SK-N-SH (cell line): Measurements from ENCODE around the gene ABL2. TPM values are rescaled to one million over a fixed set of nuclear protein-coding genes. Genes with fewer than 3 reads are reported as not detected.

ENCODE experiments used
- CTCF ChIA-PET: fragments of 300-600, 350-600 bp; formaldehyde crosslinking; extraction: SDS; loops from one replicate; lab custom pipeline; 2021; lab: Yijun Ruan, JAX
- POLR2A ChIA-PET: fragments of 350-600 bp; sonication (Branson Sonifier 250); formaldehyde crosslinking; extraction: SDS; loops from one replicate; lab custom pipeline; 2020; ENCODE audit warnings: antibody characterized with exemption, inconsistent platforms; lab: Yijun Ruan, JAX
- DNase-seq: peaks from one replicate; pipeline ENCODE4 v3.0.0; 2012
- H2AFZ ChIP-seq: fragments of 200-600 bp; sonication (generic); 2 replicates; pipeline ENCODE4 v1.8.1; 2016; ENCODE audit warnings: antibody characterized with exemption, mild to moderate bottlenecking, low read depth
- H3F3A ChIP-seq: fragments of 200-600 bp; sonication (generic); replicated peaks from 2 replicates; pipeline ENCODE3; 2016; ENCODE audit warnings: antibody characterized with exemption, mild to moderate bottlenecking; ENCODE audit not compliant: insufficient read depth
- H3K27ac ChIP-seq, 2 experiments: fragments of 200-500 bp in 1 of 2; fragments of 200-600 bp in 1 of 2; sonication (Bioruptor generic) in 1 of 2; sonication (generic), shearing (Covaris generic) in 1 of 2; 2 replicates each; pipeline versions ENCODE4 v1.5.1 to v1.6.1; 2014 to 2016; ENCODE audit warnings: low read depth in 2 of 2, inconsistent platforms in 1 of 2, low read length in 1 of 2, mild to moderate bottlenecking in 1 of 2, mixed read lengths in 1 of 2
- H3K27me3 ChIP-seq: fragments of 200-600 bp; sonication (generic), shearing (Covaris generic); 2 replicates; pipeline ENCODE4 v1.6.1; 2016; ENCODE audit warnings: mixed run types; ENCODE audit not compliant: insufficient read depth
- H3K36me3 ChIP-seq, 2 experiments: fragments of 200-500 bp in 1 of 2; fragments of 200-600 bp in 1 of 2; sonication (Bioruptor generic) in 1 of 2; sonication (generic) in 1 of 2; replicated peaks in 1 of 2; 2 replicates each; pipeline versions ENCODE3 to v1.5.1; 2014 to 2016; ENCODE audit warnings: low read length in 1 of 2, mild to moderate bottlenecking in 1 of 2; ENCODE audit not compliant: insufficient read depth in 2 of 2, control insufficient read depth in 1 of 2
- H3K4me1 ChIP-seq, 2 experiments: fragments of 200-500 bp in 1 of 2; fragments of 200-600 bp in 1 of 2; sonication (Bioruptor generic) in 1 of 2; sonication (generic), shearing (Covaris generic) in 1 of 2; 2 replicates each; pipeline versions ENCODE4 v1.5.1 to v1.6.1; 2014 to 2016; ENCODE audit warnings: low read depth in 1 of 2, low read length in 1 of 2, mixed run types in 1 of 2; ENCODE audit not compliant: insufficient read depth in 2 of 2, control insufficient read depth in 1 of 2
- H3K4me2 ChIP-seq: fragments of 200-600 bp; sonication (generic), shearing (Covaris generic); 2 replicates; pipeline ENCODE4 v1.6.1; 2017; ENCODE audit warnings: mixed run types
- H3K4me3 ChIP-seq, 2 experiments: fragments of 200-500 bp in 1 of 2; fragments of 200-600 bp in 1 of 2; sonication (Bioruptor generic) in 1 of 2; sonication (generic), shearing (Covaris generic) in 1 of 2; 2 replicates each; pipeline versions ENCODE4 v1.5.1 to v1.8.1; 2014 to 2016; ENCODE audit warnings: low read depth in 2 of 2, inconsistent platforms in 1 of 2, low read length in 1 of 2, mild to moderate bottlenecking in 1 of 2, mixed read lengths in 1 of 2, moderate library complexity in 1 of 2
- H3K79me2 ChIP-seq: fragments of 200-600 bp; sonication (generic); 2 replicates; pipeline ENCODE4 v1.8.1; 2017; ENCODE audit warnings: mild to moderate bottlenecking; ENCODE audit not compliant: insufficient read depth
- H3K9ac ChIP-seq: fragments of 200-600 bp; sonication (generic); 2 replicates; pipeline ENCODE4 v1.6.1; 2017; ENCODE audit warnings: mixed run types
- H3K9me2 ChIP-seq: fragments of 200-600 bp; sonication (generic); 2 replicates; pipeline ENCODE4 v1.6.1; 2017; ENCODE audit warnings: mixed run types
- H3K9me3 ChIP-seq: fragments of 200-600 bp; sonication (generic); 2 replicates; pipeline ENCODE4 v1.6.1; 2017; ENCODE audit warnings: mixed run types, mild to moderate bottlenecking, moderate library complexity
- H4K20me1 ChIP-seq: fragments of 200-600 bp; sonication (generic); 2 replicates; pipeline ENCODE4 v1.6.1; 2017; ENCODE audit warnings: mild to moderate bottlenecking, mixed run types; ENCODE audit not compliant: insufficient read depth
- ELF1 ChIP-seq: IDR thresholded peaks from 2 replicates; pipeline ENCODE4 v1.4.0; 2012
- EP300 ChIP-seq, 2 experiments: IDR thresholded peaks; 2 replicates each; pipeline versions ENCODE4 v1.4.0 to v1.6.1; 2012; ENCODE audit warnings: borderline replicate concordance in 1 of 2, low read depth in 1 of 2, low read length in 1 of 2
- EZH2phosphoT487 ChIP-seq: fragments of 200-600 bp; sonication (generic); IDR thresholded peaks from 2 replicates; pipeline ENCODE4 v1.6.1; 2017; ENCODE audit warnings: low read depth, mixed run types, mild to moderate bottlenecking, antibody characterized with exemption, moderate library complexity, borderline replicate concordance
- FOSL2 ChIP-seq: IDR thresholded peaks from 2 replicates; pipeline ENCODE4 v1.4.0; 2012; ENCODE audit warnings: low read depth, mild to moderate bottlenecking, moderate library complexity, borderline replicate concordance
- GATA2 ChIP-seq: sonication (generic); formaldehyde crosslinking; IDR thresholded peaks from 2 replicates; pipeline ENCODE4 v1.5.0; 2020; ENCODE audit warnings: mild to moderate bottlenecking, missing genetic modification reagents
- JUND ChIP-seq: IDR thresholded peaks from 2 replicates; pipeline ENCODE4 v1.4.0; 2012
- MAX ChIP-seq: IDR thresholded peaks from 2 replicates; pipeline ENCODE4 v1.4.0; 2012; ENCODE audit warnings: low read depth
- MEF2A ChIP-seq: IDR thresholded peaks from 2 replicates; pipeline ENCODE4 v1.4.0; 2012; ENCODE audit warnings: low read depth, borderline replicate concordance
- MXI1 ChIP-seq: IDR thresholded peaks from 2 replicates; pipeline ENCODE4 v1.6.1; 2012; ENCODE audit warnings: mild to moderate bottlenecking, low read depth, low read length, improper control_type of control experiment
- NFIC ChIP-seq: IDR thresholded peaks from 2 replicates; pipeline ENCODE4 v1.4.0; 2012; ENCODE audit warnings: borderline replicate concordance
- NRF1 ChIP-seq: IDR thresholded peaks from 2 replicates; pipeline ENCODE4 v1.6.1; 2012; ENCODE audit warnings: low read depth, mild to moderate bottlenecking, low read length
- RCOR1 ChIP-seq: fragments of 150-350 bp; IDR thresholded peaks from 2 replicates; pipeline ENCODE4 v1.6.1; 2017; ENCODE audit warnings: antibody characterized with exemption, low read length
- RFX5 ChIP-seq: IDR thresholded peaks from 2 replicates; pipeline ENCODE4 v1.6.1; 2012; ENCODE audit warnings: mild to moderate bottlenecking, improper control_type of control experiment, low read length
- SMC3 ChIP-seq: IDR thresholded peaks from 2 replicates; pipeline ENCODE4 v1.6.1; 2012; ENCODE audit warnings: low read depth, low read length, improper control_type of control experiment
- TAF1 ChIP-seq: IDR thresholded peaks from 2 replicates; pipeline ENCODE4 v1.6.1; 2012; ENCODE audit warnings: low read depth, mild to moderate bottlenecking, low read length, moderate library complexity, borderline replicate concordance
- TCF12 ChIP-seq: IDR thresholded peaks from 2 replicates; pipeline ENCODE4 v1.4.0; 2012
- TEAD4 ChIP-seq: IDR thresholded peaks from 2 replicates; pipeline ENCODE4 v1.4.0; 2012; ENCODE audit warnings: mild to moderate bottlenecking, borderline replicate concordance; ENCODE audit not compliant: insufficient read depth
- USF2 ChIP-seq: fragments of 150-350 bp; IDR thresholded peaks from 2 replicates; pipeline ENCODE4 v1.6.1; 2017; ENCODE audit warnings: antibody characterized with exemption, low read length, low read depth, borderline replicate concordance
- YY1 ChIP-seq: IDR thresholded peaks from 2 replicates; pipeline ENCODE4 v1.4.0; 2012; ENCODE audit warnings: low read depth, mild to moderate bottlenecking
- WGBS: methylation state at CpG from one replicate; pipeline ENCODE4 v1.1.6; 2017; ENCODE audit warnings: low lambda C conversion rate; 5-methylcytosine and 5-hydroxymethylcytosine counted together
- polyA plus RNA-seq, 3 experiments: library from polyadenylated mRNA; depleted of rRNA; stranded (reverse); fragments of >200 nt; gene quantifications; 2 replicates each; pipeline ENCODE4 v1.2.3, GENCODE V29; 2012
- TF ChIP-seq, protein P1 (sequence below): IDR thresholded peaks from 2 replicates; pipeline ENCODE4 v1.4.0; 2012; ENCODE audit warnings: low read depth, borderline replicate concordance
- TF ChIP-seq, protein P2 (sequence below): IDR thresholded peaks from 2 replicates; pipeline ENCODE4; 2012

ABL2 gene
- polyA plus RNA-seq, 1 of the 3 experiments (the other 2 are of a cell fraction), result 7.5 TPM

DNA sequence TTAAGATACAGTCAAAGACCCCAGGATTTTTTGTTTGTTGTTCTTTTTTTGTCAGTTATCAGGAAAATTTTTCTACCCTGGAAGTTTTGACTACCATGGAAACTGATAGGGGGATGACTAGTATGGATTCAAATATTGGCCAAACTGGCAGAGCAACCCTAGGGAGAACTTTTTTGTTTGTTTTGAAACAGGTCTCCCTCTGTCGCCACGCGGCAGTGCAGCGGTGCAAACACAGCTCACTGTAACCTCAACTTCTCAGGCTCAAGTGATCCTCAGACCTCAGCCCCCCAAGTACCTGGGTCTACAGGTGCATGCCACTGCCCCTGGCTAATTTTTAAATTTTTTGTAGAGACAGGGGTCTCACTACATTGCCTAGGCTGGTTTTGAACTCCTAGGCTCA lies 101.0 kb downstream of the ABL2 start (continued):
- TF ChIP-seq TEAD4, result no peak
- TF ChIP-seq, protein P1, sequence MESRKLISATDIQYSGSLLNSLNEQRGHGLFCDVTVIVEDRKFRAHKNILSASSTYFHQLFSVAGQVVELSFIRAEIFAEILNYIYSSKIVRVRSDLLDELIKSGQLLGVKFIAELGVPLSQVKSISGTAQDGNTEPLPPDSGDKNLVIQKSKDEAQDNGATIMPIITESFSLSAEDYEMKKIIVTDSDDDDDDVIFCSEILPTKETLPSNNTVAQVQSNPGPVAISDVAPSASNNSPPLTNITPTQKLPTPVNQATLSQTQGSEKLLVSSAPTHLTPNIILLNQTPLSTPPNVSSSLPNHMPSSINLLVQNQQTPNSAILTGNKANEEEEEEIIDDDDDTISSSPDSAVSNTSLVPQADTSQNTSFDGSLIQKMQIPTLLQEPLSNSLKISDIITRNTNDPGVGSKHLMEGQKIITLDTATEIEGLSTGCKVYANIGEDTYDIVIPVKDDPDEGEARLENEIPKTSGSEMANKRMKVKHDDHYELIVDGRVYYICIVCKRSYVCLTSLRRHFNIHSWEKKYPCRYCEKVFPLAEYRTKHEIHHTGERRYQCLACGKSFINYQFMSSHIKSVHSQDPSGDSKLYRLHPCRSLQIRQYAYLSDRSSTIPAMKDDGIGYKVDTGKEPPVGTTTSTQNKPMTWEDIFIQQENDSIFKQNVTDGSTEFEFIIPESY, result no peak
- TF ChIP-seq TCF12, result no peak
- TF ChIP-seq RCOR1, result no peak
- TF ChIP-seq FOSL2, result no peak
- no peak for TF ChIP-seq EZH2phosphoT487

DNA sequence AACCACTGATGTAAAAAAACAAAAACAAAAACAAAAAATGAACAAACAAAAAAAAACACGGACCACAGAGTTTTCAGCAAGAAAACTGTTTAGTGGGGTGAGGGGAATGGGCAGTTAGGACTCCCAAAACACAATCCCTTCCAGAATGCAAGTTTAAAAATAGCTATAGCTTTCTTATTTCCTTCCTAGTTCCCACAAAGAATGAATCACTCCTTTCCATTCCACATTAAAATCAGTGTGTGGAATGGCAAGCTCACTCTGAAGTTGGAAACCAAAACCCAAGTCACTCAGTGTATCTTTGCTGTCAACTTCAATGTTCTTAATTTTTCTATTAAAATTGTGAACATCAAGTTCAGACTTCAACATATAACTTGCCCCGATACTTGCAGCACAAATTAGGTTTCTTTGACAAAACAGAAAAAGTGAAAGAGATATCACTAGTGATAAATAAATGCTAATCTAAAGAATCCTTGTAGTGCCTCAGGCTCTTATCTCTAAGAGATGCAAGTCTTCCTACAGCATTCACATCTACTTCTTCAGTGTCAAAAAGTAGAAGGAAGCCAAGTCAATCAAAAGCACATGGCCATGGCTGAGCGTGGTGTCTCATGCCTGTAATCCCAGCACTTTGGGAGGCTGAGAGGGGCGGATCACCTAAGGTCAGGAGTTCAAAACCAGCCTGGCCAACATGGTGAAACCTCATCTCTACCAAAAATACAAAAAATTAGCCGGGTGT lies 102.1 kb downstream of the ABL2 start:
- CTCF ChIA-PET, result no interaction called here
- POLR2A ChIA-PET, result no interaction called here
- Histone ChIP-seq H2AFZ (no peak overlapping the region), H3K4me3 (peak overlapping the region in 1 of 2 experiments; percentile 1; a peak in 1 of 4 replicates), H3K79me2 (peaks cover 93% of the 10 kb centered on the region), H3K9ac (peak overlapping the region; percentile 31; the same call in 1 of the 2 replicates), H3K4me1 (peaks cover 4 to 25% of the 10 kb centered on the region in 2 experiments), H3K4me2 (peak overlapping the region; percentile 59), H3K36me3 (peaks cover 17 to 59% of the 10 kb centered on the region in 2 experiments), H4K20me1 (no peaks in the 10 kb centered on the region; the same call in 1 of the 2 replicates), H3K27me3 (no peaks in the 10 kb centered on the region), H3K9me2 (no peaks in the 10 kb centered on the region), H3F3A (peaks cover 55% of the 10 kb centered on the region), H3K9me3 (no peaks in the 10 kb centered on the region), H3K27ac (peak overlapping the region; percentile 54 to 92; a peak in 3 of 4 replicates)
- DNase-seq, result no peak
- WGBS, result 62% methylated on average over 5 of the region's 5 CpGs
- TF ChIP-seq MAX (0 out of 2 replicates have a peak, but pooled peaks have one; percentile 9), MXI1 (no peak), MEF2A (peak; percentile 88), JUND (peak; percentile 55), NRF1 (no peak), ELF1 (no peak), RFX5 (no peak), SMC3 (no peak), EP300 (IDR thresholded peaks at IDR 0.05; ENCODE audit: borderline replicate concordance in 1 of 2, low read depth in 1 of 2, low read length in 1 of 2) (peak in 1 of 2 experiments; percentile 48; a peak in 2 of 4 replicates), USF2 (no peak), TCF12 (peak; percentile 14; the same call in 1 of the 2 replicates), TAF1 (no peak), NFIC (peak; percentile 8; the same call in 1 of the 2 replicates), FOSL2 (peak; percentile 63; the same call in 1 of the 2 replicates), YY1 (no peak), GATA2 (no peak)
- TF ChIP-seq, protein P2, sequence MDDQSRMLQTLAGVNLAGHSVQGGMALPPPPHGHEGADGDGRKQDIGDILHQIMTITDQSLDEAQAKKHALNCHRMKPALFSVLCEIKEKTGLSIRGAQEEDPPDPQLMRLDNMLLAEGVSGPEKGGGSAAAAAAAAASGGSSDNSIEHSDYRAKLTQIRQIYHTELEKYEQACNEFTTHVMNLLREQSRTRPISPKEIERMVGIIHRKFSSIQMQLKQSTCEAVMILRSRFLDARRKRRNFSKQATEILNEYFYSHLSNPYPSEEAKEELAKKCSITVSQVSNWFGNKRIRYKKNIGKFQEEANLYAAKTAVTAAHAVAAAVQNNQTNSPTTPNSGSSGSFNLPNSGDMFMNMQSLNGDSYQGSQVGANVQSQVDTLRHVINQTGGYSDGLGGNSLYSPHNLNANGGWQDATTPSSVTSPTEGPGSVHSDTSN, result peak; percentile 13
